ENCODE measurements around the gene LITAF. TPM values are rescaled to one million over a fixed set of nuclear protein-coding genes. Genes with fewer than 3 reads are reported as not detected.

Gene LITAF
- 100 to 1,000 TPM; 109 TPM for total RNA-seq

DNA sequence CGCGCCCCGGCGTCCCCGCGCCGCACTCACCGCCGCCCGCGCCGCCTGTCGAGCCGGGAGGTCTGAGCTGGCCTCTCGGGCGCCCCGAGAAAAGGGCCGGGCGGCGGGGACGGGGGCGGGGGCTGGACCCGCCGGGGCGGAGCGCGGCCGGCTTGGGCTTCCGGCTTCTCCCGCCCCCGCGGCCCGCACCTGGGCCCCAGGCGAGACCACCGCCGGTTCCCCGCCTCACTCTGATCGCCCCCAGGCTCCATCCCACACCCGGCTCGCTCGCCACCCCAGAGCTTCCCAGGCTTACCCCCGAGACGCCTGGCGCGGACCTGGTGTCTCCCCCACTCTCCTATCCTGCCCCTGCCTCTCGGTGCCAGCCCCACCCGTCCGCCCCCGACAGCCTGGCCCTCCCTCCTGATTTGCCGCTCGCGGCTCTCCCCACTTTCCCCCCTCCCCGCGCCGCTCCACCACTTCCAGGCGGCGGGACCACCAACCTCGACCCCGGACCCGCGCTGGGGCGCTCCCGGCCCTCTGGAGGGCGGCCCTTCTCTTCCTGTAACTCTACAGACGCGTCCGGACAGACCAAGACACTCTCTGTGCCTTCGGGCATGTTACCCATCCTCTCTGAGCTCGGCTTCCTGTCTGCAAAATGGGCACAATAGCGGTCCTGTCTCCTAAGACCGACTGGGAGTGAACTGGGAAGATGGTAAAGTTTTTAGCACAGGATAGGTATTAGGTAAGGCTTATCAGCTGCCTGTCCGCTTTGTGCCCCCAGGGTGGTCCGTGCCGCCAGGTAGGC lies at the start of gene LITAF:
LITAF (minus strand) TSS at position 64 of the 787 bp plus-strand sequence. CDS start 30,189 bp downstream, outside the sequence.
- peak; percentile 80 for DNase-seq
- Mint-ChIP-seq H3K9me3 (no peaks in the 10 kb centered on the region), H3K27ac (peak within 1 kb of the TSS; percentile 97), H3K27me3 (peaks cover 10% of the 10 kb centered on the region), H3K4me1 (peaks cover 37% of the 10 kb centered on the region), H3K4me3 (peak within 1 kb of the TSS; percentile 94), H3K36me3 (peaks cover 5% of the 10 kb centered on the region)
- POLR2A ChIA-PET = interaction anchor here (0.6 to 2.7 kb wide), 16 partner anchors 8 to 211 kb away, joined by 3 to 20 read pairs (median 5); partner anchors contain the start of genes TXNDC11 and ZC3H7A
- ATAC-seq (ENCODE audit: low read depth) = peak; percentile 71

DNA sequence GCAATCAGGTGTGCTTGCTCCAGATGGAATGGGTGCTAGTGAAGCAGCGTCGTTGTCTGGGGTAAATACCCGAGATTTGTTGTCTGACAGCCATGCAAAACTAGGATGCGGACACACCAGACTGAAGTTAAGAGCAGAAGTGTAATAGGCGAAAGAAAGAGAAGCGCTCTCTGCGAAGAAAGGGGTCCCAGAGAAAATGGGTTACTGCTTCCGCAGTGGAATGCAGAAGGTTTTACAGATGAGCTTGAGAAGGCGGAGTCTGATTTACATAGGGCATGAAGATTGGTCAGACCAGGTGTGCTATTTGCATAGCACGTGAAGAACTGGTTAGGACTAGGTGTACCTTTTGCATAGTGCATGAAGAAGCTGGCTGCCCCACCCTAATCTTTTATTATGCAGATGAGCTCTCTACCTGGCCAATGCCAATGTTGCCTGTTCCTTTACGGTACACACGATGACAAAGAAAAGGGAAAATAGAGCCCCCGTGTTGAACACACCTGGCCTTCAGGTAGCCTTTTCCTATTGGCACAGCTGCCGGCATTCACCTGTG lies 49.5 kb upstream of the LITAF start:
- no peak overlapping the region for H3K4me3 Mint-ChIP-seq
- DNase-seq = no peak
- no peak for ATAC-seq (ENCODE audit: low read depth)
- POLR2A ChIA-PET = no interaction called here
- H3K27me3 Mint-ChIP-seq = peaks cover 16% of the 10 kb centered on the region
- H3K9me3 Mint-ChIP-seq = no peaks in the 10 kb centered on the region
- H3K27ac Mint-ChIP-seq = no peak overlapping the region
- H3K36me3 Mint-ChIP-seq = no peaks in the 10 kb centered on the region
- peaks cover 10% of the 10 kb centered on the region for H3K4me1 Mint-ChIP-seq

DNA sequence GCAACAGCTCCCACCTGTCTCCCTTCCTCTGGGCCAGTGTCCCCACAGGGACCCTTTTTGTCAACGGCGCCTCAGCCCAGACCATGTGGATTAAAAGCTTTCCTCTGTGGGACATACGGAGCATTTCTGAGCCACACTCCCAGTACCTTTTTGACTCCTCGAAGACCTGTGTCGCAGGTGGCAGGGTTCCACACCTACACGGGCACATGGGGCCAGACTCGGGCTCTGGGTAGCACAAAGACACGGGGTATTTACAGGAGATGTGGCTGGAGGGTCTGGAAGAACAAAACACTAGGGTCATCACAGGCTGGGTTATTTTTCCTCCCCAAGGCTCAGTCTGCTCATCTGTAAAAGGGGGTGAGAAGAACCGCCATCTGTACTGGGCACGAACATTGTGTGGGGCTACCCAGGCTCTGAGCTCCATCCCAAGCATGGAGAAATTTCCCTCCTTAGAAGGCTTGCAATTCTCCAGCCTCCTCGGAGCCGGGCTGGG lies 49.0 kb upstream of the LITAF start:
- H3K27me3 Mint-ChIP-seq = peaks cover 16% of the 10 kb centered on the region
- H3K4me1 Mint-ChIP-seq = peaks cover 6% of the 10 kb centered on the region
- no peak overlapping the region for H3K27ac Mint-ChIP-seq
- no peak overlapping the region for H3K4me3 Mint-ChIP-seq
- no peaks in the 10 kb centered on the region for H3K9me3 Mint-ChIP-seq
- POLR2A ChIA-PET = no interaction called here
- ATAC-seq (ENCODE audit: low read depth) = no peak
- no peaks in the 10 kb centered on the region for H3K36me3 Mint-ChIP-seq
- no peak for DNase-seq

DNA sequence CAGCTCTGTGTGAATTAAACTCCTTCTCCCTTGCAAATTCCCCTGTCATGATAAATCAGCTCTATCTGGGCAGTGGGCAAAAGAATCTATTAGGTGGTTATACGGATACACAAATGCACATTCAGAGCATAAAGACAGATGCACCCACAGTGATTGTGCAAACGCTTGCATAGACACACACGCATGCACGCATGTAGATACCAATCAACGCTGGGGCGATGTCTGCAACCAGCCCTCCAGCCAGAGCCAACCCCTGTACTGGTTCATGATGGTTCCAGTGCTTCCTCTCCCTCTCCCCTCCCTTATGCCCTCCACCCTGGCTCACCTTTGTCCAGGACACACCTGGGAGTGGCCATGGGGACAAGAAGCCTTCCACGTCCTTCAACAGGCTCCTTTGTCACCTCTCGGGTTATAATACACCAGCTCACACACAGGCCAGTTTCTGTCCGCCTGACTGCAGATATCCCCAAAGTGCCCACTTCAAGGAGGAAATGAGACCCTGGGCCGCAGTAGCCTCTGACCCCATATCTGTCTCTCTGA lies 48.5 kb upstream of the LITAF start:
- H3K4me3 Mint-ChIP-seq = no peak overlapping the region
- H3K4me1 Mint-ChIP-seq = peaks cover 6% of the 10 kb centered on the region
- H3K27me3 Mint-ChIP-seq = peaks cover 14% of the 10 kb centered on the region
- no peak overlapping the region for H3K27ac Mint-ChIP-seq
- no peaks in the 10 kb centered on the region for H3K9me3 Mint-ChIP-seq
- ATAC-seq (ENCODE audit: low read depth) = no peak
- DNase-seq = no peak
- no peaks in the 10 kb centered on the region for H3K36me3 Mint-ChIP-seq
- POLR2A ChIA-PET = no interaction called here

DNA sequence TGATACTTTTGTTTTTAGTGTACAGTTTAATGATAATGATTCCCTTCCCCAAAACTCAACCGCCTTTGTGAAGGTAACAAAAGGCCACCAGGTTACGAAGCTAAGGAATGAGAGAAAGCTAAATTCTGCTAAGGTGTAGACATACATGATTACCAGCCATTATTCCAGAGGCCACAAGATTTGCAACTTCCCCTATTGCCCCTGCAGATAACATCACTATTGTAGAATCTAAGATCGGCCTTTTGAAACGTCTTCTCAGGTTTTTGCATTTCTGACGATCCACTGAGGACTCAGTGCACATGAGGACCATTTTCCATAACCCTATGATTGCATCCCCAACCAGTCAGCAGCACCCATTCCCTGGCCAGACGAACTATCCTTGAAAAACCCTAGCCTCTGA lies 47.6 kb upstream of the LITAF start:
- POLR2A ChIA-PET = no interaction called here
- DNase-seq (no peak), ATAC-seq (ENCODE audit: low read depth) (no peak)
- Mint-ChIP-seq H3K4me1 (peaks cover 11% of the 10 kb centered on the region), H3K9me3 (no peaks in the 10 kb centered on the region), H3K27ac (no peak overlapping the region), H3K27me3 (peaks cover 14% of the 10 kb centered on the region), H3K36me3 (no peaks in the 10 kb centered on the region), H3K4me3 (no peak overlapping the region)

DNA sequence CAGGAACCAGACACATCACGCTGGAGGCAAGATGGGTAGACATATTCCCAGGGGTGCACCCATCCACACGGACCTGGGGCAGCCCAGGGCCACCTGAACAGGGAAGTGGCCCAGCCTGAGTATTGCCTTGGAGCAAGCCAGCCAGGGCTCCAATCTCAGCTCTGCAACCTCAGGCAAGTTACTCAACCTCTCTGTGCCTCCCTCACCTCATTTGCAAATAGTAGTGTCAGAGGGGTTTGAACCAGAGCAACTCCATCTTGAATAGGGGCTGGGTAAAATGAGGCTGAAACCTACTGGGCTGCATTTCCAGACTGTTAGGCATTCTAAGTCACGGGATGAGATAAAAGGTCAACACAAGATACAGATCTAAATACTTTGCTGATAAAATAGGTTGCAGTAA lies 46.4 kb upstream of the LITAF start:
- POLR2A ChIA-PET = no interaction called here
- DNase-seq (no peak), ATAC-seq (ENCODE audit: low read depth) (no peak)
- Mint-ChIP-seq H3K36me3 (no peaks in the 10 kb centered on the region), H3K27ac (no peak overlapping the region), H3K9me3 (no peaks in the 10 kb centered on the region), H3K27me3 (peaks cover 15% of the 10 kb centered on the region), H3K4me1 (peaks cover 17% of the 10 kb centered on the region), H3K4me3 (no peak overlapping the region)

DNA sequence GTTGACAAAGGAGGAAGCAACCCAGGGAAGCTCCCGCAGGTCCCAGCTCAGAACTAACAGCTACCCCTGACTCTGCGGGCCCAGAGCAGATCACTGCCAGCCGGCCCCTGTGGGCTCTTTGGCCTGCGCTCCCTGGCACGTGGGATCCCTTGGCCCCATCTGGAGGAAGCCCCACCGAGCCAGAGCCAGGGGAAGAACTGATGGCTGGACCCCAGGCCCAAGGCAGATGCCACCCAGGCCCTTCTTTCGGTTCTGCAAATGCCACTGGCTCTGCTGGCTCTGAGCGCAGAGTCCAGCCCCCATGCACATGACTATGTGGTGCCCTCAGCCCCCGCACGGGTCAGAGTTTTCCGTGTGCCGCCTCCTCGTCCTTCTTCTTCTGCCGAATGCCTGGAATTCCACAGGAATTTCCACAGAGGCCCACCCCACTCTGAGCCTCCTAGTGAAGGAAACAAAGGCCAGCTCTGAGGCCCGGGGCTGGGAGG lies 45.8 kb upstream of the LITAF start:
- Mint-ChIP-seq H3K9me3 (no peaks in the 10 kb centered on the region), H3K4me1 (peaks cover 18% of the 10 kb centered on the region), H3K27ac (no peak overlapping the region), H3K27me3 (peaks cover 16% of the 10 kb centered on the region), H3K36me3 (no peaks in the 10 kb centered on the region), H3K4me3 (no peak overlapping the region)
- POLR2A ChIA-PET = no interaction called here
- DNase-seq = no peak
- no peak for ATAC-seq (ENCODE audit: low read depth)

DNA sequence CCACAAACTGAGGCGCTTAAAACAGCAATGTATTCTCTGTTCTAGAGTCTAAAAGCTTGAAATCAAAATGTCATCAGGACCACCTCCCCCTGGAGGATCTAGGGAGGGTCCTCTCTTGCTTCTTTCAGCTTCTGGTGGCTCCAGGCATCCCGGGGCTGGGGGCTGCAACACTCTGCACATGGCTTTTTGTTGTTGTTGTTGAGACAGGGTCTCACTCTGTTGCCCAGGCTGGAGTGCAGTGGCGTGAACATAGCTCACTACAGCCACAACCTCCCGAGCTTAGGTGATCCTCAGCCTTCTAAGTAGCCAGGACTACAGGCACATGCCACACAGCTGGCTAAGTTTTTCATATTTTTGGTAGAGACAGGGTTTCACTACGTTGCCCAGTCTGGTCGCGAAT lies 44.5 kb upstream of the LITAF start:
- H3K9me3 Mint-ChIP-seq = no peaks in the 10 kb centered on the region
- no peak overlapping the region for H3K27ac Mint-ChIP-seq
- ATAC-seq (ENCODE audit: low read depth) (no peak), DNase-seq (no peak)
- peaks cover 16% of the 10 kb centered on the region for H3K27me3 Mint-ChIP-seq
- no peaks in the 10 kb centered on the region for H3K36me3 Mint-ChIP-seq
- no peak overlapping the region for H3K4me3 Mint-ChIP-seq
- POLR2A ChIA-PET = interaction anchor here (0.6 to 1.1 kb wide), 3 partner anchors 9 to 43 kb away, joined by 3 to 5 read pairs (median 3); no protein-coding TSS in a partner anchor
- peaks cover 18% of the 10 kb centered on the region for H3K4me1 Mint-ChIP-seq

DNA sequence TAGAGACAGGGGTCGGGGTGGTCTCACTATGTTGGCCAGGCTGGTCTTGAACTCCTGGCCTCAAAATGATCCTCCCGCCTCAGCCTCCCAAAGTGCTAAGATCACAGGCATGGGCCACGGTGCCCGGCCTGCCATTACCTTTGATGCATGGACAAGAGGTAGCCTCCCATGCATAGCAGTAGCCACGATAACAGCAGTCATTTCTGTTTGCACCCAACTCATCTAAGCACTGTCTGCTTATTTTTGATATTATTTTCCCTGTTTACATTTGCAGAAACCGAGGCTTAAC lies 44.0 kb upstream of the LITAF start:
- POLR2A ChIA-PET = interaction anchor here (0.8 to 1.1 kb wide), 2 partner anchors 8 to 29 kb away, joined by 3 to 5 read pairs; no protein-coding TSS in a partner anchor
- no peak for ATAC-seq (ENCODE audit: low read depth)
- Mint-ChIP-seq H3K4me3 (no peak overlapping the region), H3K27me3 (peaks cover 11% of the 10 kb centered on the region), H3K4me1 (peaks cover 18% of the 10 kb centered on the region), H3K36me3 (no peaks in the 10 kb centered on the region), H3K27ac (no peak overlapping the region), H3K9me3 (no peaks in the 10 kb centered on the region)
- DNase-seq = no peak

DNA sequence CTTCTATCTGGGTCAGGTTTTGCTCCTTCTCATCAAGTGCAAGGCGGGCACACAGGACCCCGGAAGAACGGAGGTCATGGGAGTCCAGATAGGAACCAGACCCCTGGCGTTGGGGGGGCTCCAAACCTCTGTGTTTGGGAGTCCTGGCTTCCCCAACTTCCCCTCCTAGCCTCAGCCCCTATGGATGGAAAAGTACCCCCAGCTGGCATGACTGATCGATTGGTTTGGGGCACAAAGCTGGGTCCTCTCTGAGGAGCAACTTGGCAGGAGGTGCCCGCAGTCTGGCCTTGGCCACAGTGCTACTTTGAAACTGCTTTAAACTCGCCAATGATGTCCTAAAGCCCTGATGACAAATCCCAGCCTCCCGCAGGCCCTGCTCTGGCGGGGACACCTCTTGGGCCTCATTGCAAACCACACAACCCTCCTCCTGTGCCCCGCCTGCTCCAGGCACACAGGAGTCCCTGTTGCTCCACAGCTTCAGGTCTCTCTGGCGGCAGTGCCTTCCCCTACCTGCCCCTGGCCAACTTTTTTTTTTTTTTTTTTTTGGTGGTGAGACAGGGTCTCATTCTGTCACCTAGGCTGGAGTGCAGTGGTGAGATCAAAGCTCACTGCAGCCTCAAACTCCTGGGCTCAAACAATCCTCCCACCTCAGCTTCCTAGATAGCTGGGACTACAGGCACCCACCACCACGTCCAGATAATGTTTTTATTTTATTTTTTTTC lies 43.5 kb upstream of the LITAF start:
- POLR2A ChIA-PET = interaction anchor here (0.7 to 1.1 kb wide), 3 partner anchors 8 to 45 kb away, joined by 3 to 5 read pairs (median 3); no protein-coding TSS in a partner anchor
- Mint-ChIP-seq H3K9me3 (no peaks in the 10 kb centered on the region), H3K4me3 (no peak overlapping the region), H3K27me3 (peaks cover 8% of the 10 kb centered on the region), H3K27ac (no peak overlapping the region), H3K36me3 (no peaks in the 10 kb centered on the region), H3K4me1 (peaks cover 22% of the 10 kb centered on the region)
- ATAC-seq (ENCODE audit: low read depth) (no peak), DNase-seq (no peak)

DNA sequence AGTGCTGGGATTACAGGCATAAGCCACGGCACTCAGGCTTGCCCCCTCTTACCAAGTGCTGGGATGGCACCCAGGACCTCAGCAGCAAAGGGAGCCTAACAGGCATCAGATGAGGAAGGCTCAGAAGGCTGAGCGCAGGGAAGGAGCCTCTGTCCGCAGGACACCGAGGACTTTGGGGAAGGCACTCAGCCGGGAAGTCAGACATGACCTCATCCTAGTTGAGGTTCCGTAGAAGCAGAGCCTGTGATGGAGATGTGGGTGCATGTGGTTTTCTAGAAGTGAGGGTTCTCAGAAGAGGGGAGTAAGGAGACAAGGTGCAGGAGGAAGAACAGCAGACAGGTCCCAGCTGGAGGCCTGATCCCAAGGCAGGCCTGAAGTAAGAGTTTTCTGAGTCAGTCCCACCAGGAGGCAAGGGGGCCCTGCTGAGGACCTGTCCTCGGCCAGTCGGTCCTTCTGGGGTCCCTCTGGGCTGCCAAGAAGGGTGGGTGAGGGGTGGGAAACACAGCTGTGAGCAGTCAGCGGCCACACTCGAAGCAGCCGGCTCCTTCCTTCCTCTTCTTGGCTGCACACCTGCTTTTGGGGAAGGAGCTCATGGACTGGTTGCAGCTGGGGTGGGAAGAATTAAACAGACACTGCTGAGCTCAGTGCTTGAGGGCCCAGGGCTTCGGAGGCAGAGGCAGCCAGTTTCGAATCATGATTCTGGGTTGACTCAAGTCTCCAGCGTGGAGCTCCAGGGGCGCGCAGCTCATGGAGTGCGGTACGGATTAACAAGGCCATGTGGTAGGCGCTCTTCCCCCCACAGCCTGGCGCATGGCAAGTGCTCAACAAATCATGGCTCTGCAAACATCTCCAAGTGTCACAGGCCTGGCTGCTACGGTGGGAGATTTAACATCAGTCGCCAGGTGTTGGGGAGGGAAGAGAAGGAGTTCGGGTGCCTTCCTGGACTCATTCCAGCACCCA lies 42.6 kb upstream of the LITAF start:
- peak; percentile 35 for ATAC-seq (ENCODE audit: low read depth)
- DNase-seq = no peak
- Mint-ChIP-seq H3K27ac (peak overlapping the region; percentile 37), H3K4me3 (peak overlapping the region; percentile 42), H3K4me1 (peaks cover 28% of the 10 kb centered on the region), H3K9me3 (no peaks in the 10 kb centered on the region), H3K27me3 (peaks cover 5% of the 10 kb centered on the region), H3K36me3 (no peaks in the 10 kb centered on the region)
- POLR2A ChIA-PET = interaction anchor here (0.6 kb wide), 1 partner anchor 89 kb away, joined by 3 read pairs; no protein-coding TSS in a partner anchor

DNA sequence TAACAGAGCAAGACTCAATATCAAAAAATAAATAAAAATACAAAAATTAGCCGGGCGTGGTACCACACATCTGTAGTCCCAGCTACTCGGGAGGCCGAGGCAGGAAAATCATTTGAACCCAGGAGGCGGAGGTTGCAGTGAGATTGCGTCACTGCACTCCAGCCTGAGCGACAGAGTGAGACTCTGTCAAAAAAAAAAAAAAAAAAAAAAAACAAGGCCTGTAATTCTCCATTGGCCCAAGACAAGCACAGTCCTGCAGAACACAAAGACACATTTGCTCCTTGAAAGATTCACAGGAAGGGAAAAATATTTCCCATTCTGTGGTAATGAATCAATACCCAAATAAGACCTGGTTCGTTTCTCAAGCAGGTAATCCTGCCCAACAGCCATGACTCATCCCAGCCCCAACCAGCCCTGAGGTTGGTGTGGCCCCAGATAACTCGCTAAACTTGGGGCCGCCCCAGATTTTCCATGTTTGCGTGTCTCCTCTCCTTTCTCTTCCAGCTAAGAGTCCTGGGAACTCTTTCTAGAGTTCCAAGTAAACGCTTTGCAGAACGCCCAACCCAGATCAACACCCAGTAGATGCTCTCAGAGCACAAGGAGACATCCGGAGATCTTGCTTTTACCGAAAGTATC lies 41.2 kb upstream of the LITAF start:
- peaks cover 27% of the 10 kb centered on the region for H3K4me1 Mint-ChIP-seq
- peaks cover 2% of the 10 kb centered on the region for H3K27me3 Mint-ChIP-seq
- ATAC-seq (ENCODE audit: low read depth) (no peak), DNase-seq (no peak)
- POLR2A ChIA-PET = no interaction called here
- peak overlapping the region; percentile 40 for H3K27ac Mint-ChIP-seq
- H3K4me3 Mint-ChIP-seq = no peak overlapping the region
- no peaks in the 10 kb centered on the region for H3K9me3 Mint-ChIP-seq
- H3K36me3 Mint-ChIP-seq = no peaks in the 10 kb centered on the region
